ENCODE results near the gene CABP4.
"Not testable (repeated sequence)": the region's sequence is repeated elsewhere in the genome, so short reads cannot be mapped to it uniquely, and the experiment has no call there.

CABP4 gene

DNA sequence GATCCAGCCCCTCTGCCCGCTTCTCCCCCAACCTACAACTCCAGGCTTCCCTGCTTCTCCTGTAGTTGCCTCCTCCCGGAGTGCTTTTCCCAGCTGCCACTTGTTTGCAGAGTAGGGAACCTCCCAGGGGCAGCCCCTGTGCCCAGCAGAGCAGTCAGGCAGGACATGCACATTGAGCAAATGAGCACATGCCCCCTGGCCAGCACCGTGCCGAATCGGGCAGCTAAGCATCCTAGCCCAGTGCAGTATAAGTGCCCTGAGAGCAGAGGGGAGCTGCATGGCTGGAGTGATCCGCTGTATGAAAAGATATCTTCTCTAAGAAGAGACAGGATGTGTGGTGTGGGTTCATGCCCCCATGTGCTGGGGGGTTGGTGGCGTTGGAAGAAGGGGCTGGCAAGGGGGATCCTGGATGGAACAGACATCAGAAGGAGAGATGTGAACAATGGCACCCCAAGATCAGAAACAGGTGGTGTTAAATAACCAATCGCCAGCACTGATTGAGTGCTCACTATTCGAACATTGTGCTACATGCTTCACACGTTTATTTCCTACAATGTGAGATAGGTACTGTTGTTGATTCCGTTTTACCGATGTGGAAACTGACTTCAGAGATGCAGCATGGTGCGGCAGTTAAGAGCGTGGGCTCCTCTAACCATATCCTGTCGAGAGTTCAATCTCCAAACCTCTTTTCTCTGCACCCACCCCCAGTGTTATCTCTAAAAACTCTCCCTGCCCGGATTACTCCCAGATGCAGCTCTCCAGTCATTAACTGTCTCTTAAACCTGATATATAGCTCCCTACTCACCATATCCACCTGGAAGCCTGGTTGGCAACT lies 28.9 kb downstream of the CABP4 start:
- DNase-seq: peak; percentile 45

- peak; percentile 65 for DNase-seq
These were observed 29.7 kb downstream of the CABP4 start for GRCh38 chr11:67484847-67485311.

DNA sequence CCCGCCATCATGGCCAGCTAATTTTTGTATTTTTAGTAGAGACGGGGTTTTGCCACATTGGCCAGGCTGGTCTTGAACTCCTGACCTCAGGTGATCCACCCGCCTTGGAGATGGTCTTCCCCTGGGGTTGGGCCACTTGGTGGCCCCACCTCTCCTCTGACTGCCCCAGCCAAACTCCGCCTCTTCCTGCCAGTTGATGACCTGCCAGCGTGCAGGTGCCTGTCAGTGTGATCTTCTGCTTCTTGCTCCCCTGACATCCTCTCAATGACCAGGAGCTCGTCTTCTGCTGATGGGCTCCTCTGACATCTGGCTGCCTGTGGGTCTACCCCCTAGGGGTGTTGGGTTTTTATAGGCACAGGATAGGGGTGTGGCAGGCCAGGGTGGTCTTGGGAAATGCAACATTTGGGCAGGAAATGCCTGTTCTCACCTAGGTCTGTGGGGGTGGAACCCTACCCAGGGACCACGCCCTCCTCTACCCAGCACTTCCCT lies 30.8 kb downstream of the CABP4 start:
- not testable (repeated sequence) for DNase-seq

DNA sequence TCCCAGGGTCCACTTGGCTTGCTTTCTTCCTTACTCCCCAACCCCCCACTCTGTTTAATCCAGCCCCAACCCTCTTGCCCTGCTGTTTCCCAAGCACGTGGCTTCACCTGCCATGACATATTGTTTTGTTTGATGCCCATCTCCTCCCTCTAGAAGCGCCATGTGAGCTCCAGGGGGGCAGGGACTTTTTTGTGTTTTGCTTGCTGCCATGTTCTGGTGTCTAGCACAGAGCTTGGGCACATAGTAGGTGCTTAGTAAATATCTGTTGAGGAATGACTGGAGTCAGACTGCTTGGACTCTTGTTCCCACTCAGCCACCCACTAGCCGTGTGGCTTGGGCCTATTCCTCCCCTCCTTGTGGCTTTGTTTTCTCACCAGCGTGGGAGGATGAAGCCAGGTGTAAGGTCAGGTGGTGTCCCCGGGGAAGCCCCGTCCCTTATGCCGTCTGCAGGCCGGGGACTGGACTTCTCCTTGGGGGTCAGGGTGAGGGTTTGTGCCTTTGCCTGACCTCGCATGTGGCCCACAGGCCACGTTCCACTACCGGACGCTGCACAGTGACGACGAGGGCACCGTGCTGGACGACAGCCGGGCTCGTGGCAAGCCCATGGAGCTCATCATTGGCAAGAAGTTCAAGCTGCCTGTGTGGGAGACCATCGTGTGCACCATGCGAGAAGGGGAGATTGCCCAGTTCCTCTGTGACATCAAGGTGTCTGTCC lies 31.5 kb downstream of the CABP4 start:
- no peak for DNase-seq

DNA sequence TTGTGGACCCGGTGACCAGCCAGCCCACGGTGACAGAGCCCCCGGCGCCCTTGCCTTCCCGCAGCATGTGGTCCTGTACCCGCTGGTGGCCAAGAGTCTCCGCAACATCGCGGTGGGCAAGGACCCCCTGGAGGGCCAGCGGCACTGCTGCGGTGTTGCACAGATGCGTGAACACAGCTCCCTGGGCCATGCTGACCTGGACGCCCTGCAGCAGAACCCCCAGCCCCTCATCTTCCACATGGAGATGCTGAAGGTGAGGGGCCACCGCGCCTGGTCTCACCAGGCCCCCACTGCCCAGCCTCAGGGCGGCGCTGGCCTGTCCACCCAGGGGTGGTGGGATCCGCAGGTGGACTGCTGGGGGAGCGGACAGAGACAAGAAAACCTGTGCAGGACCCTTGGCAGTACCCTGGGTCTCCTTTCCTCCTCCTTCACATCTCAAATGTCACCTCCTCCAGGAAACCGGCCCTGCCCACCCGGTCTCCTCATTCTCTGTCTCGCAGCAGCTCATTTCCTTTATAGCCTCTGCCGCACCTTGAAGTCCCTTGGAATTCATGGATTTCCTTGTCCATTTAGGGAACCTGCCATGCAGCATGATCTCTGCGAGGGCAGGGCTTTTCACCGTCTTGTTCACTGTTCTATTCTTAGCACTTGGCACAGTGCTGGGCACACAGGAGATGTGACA lies 34.2 kb downstream of the CABP4 start:
- no peak for DNase-seq

GRCh38 chr11:67489885-67490726 lies 35.0 kb downstream of the CABP4 start:
- DNase-seq: no peak

DNA sequence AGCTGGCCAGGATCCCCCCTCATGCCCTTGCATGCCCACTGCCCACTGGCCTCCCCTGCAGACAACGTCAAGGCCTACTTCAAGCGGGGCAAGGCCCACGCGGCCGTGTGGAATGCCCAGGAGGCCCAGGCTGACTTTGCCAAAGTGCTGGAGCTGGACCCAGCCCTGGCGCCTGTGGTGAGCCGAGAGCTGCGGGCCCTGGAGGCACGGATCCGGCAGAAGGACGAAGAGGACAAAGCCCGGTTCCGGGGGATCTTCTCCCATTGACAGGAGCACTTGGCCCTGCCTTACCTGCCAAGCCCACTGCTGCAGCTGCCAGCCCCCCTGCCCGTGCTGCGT lies 35.5 kb downstream of the CABP4 start:
- no peak for DNase-seq

DNA sequence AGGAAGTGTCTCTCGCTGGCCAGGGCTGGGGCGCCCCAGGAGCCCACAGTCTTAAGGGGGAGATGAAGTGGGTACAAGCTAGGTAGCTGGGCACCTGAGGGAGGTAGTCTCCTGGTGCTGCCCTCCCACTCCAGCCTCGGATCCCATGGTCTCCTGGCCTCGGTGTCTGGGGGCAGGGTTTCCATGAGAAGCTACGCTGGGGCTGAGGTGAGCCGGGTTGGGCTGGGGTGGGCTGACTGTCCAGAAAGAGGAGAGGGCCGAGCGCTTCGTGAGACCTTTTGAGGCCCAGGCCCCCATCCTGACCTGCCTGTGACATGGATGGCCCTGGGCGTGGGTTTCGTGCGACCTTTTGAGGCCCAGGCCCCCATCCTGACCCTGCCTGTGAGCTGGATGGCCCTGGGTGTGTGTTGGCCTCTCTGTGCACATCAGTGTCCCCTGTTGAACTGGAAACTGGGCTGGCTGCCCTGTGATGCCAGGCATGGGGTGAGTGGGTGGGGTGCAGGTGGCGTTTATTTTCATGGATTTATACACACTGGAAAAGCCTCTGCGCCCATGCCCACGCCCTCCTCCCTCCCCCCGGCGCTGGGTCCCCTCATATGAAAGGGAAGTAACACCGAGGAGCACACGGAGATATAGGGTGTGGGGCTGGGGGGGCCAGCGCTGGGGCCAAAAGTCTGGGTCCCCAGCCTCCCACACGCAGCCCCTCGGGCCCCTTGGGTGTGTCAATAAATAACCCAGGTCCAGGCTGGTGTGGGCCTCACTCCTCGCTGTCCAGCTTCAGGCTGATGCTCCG lies 36.3 kb downstream of the CABP4 start:
- no peak for DNase-seq

DNA sequence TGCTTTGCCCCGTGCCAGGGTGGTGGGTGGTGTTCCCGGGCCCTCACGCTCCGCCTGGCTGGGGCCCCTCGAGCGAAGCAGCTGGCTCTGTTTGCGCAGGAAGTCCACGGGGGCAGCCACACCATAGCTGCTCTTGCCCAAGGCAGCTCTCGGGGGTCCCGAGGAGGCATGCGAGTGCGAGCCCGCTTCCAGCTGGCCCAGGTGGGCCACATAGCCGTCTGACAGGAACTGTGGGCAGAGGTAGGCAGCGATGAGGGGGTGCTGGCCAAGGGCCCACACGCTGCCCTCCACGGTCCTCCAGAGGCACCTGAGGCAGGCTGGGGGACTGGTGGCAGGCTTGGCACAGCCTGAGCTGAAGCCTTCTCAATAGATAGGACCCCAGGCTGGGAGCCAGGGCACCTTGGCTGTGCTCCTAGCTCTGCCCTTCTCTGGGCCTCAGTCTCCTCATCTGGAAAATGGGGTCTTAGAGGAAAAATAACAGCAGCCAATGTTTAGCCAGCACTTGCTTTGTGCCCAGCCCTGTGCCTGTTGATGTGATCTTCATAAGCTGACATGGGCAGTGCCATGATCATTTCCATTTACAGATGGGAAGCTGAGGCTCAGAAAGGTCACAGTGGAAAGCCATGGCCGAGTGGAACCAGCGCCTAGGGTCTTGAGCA lies 37.0 kb downstream of the CABP4 start:
- DNase-seq: no peak

DNA sequence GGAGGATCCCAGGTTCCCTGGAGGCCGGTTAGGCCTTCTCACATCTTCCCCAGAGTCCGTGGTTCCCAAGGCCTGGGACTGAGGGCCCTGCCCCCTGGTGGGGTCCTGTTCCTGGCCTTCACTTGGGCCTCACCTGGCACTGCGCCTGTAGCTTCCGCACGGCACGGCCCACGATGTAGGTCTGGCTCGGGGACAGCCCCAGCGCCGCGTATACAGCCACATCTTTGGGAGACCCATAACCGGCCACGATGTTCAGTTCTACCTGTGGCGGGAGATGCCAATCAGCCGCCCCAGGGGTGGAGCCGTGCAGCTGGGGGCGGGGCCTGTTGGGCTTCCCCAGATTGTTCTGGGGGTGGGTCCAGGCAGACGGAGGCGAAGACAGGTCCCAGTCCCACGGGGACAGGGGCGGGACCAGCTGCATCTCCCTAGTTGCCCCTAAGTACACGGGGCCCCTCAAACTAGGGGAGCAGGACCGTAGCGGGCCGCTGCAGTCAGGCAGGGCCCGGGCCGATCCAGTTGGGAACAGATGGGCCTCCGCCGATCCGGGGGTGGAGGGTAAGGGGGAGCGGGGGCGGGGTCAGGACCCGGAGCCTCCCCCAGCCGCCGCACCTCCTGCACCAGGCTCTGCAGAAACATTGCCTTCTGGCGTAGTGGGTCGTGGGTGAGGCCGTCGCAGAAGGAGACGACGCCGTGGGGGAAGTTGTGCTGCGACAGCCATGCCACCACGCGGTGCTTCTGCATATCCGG lies 37.8 kb downstream of the CABP4 start:
- no peak for DNase-seq

DNA sequence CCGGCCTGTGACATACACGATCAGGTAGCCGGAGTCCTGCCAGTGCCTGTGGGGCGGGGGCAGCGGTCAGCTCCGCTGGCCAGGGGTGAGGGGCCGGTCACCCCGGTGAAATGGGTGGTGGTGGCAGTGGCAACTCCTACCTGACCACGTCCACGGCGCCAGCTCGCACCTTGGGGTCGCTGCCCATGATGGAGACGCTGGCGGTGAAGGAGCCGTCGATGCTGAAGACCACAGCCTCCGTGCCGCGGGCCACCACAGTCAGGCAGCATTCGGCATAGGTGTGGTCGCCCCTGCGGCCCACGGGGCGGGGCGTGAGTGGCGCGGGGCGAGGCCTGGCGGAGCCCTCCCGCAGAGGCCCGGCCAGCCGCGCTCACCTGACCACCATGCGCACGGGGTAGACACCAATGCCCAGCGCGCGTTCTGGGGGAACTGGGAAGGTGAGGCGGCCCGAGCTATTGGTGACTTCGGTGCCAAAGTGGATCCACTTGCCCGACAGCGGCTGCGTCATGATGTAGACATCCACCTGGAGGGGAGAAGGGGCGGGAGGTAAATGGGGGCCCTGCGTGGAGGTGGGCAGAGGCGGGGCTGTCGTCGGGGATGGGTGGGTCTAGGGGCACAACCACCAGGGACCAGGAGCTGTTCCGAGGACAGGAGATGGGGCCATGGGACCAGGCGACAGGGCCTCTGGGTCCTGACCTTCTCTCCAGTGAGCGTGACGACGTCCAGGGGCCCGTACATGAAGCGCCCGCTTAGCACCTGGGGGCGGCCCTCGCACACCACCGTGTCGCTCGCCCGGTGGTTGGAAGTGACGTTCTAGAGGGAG lies 38.6 kb downstream of the CABP4 start:
- DNase-seq: no peak

GRCh38 chr11:67494371-67495233 lies 39.4 kb downstream of the CABP4 start:
- no peak for DNase-seq

GRCh38 chr11:67495234-67496005 lies 40.3 kb downstream of the CABP4 start:
- DNase-seq: no peak

DNA sequence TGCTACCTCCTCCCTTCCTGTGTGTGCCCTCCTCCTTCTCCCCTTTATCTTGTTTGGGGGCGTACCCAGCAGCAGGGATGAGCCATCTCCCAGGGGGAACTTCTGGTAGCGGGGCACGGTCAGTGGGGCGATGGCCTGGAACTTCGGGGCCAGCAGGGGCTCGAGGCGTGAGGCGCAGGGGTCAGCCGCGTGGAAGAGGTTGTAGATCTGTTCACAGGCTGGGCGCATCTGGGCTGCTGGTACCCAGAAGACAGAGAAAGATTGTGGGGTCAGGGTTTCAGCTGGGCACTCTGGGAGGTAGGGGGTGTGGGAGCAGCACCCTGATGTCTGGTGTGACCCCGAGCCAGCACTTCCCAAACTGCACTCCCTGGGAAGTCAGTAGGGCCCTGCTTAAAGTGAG lies 41.0 kb downstream of the CABP4 start:
- no peak for DNase-seq

DNA sequence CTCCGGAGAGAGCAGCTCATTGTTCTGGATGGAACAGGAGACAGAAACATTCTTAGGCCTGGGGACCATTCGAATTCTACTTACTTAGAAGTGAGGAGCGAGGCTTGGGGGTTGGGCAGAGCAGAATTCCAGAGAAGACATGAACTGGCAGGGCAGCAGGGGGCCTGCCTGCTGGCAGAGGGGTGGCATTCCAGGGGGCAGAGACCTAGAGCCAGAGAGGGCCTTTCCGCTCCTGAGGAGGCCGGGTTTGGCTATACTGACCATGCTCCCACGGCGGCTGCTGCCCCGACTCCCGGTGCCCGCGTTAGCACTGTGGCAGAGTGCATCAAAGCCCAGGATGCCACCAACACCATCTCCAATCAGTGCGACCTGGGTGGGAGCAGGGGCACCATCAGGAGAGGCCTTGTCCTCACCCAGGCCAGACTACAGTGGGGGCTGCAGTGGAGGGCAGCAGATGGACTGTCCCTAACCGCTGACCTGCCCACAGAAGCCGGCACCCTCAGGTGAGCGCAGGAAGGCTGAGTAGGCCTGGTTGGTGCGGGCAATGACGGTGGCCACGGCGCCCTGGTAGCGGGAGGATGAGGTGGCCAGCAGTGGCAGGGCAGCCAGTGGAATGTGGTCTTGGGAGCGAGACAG lies 42.6 kb downstream of the CABP4 start:
- no peak for DNase-seq

GRCh38 chr11:67498544-67498972 lies 43.4 kb downstream of the CABP4 start:
- DNase-seq: no peak

DNA sequence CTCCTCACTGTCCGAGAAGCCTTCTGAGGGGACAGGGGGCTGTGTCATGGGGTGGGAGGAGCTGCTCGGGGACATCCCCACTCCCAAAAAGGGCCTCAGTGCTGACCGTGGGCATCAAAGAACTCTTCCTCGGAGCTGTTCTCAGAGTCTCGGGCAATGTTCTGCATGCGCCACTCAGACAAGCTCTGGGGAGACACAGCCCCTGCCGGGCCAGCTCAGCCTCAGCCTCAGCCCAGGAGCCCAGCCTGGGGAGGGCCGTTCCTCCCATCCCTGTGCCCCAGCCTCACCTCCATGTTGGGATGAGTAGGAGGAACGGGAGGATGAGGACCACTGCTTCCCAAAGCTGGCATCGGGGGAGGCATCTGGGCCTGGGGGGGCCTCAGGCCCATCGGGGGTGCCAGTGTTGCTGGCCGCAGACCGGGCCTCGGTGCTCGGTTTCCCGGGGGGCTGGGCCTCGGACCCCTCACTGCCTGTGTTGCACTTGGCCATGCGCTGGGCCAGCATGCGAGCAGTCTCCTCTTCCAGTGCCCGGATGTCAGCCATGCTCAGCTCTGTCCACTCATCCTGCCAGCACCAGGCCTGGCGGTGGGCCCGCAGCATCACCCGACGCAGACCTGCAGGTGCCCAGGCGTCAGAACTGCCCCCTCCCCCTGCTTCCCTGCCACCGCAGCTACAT lies 44.8 kb downstream of the CABP4 start:
- no peak for DNase-seq
